B cell (primary cell): Measurements from ENCODE around the gene HGS.

Source experiments
- CTCF ChIP-seq: fragments of 200-600 bp; IDR thresholded peaks from one replicate; pipeline ENCODE4 v1.8.0; 2022; ENCODE audit warnings: antibody characterized with exemption, mild to moderate bottlenecking
- EZH2 ChIP-seq: IDR thresholded peaks from 2 replicates; pipeline ENCODE4 v1.6.1; 2012; ENCODE audit warnings: borderline replicate concordance, low read depth, mild to moderate bottlenecking, moderate library complexity, low read length; ENCODE audit not compliant: insufficient read depth, poor library complexity, severe bottlenecking

DNA sequence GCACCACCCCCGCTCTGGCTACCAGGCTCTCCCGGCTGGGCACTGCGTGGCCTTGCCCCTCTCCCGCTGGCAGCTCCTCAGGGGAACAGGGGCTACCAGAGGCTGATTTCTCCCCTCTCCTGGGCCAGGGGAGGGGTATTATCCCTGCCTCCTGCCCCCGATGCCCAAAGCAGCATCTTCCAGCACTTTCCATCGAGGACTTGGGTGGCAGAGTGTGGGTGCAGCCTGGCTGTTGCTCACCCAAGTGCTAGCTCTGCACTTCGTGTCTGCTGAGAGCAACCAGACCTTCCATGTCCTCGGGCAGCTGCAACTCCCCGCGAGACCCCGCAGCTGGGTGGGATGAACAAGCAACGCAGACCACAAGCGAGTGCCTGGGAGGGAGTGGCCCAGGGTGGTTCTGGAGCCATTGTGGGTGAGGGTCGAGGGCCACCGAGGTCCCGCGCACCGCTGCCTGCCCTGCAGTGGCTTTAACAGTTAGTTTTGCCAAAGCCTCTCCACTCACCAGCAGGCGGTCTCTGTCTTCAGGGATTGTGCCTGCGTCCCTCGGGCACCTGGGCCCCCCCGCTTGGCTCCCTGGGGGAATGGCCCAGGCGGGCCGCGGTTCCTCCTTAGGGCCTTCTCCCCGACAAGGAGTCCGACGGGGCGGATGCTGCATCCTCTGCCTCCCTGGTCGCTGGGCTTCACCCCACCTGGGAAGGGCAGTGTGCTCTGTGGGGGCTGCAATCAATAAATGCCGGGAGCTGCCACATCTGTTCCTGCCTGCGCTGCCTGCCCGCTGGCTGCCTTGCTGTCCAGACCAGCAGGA lies 36.7 kb downstream of the HGS start:
- no peak for TF ChIP-seq CTCF
- TF ChIP-seq EZH2: no peak
